ENCODE measurements around the gene KCNG2. TPM values are rescaled to one million over a fixed set of nuclear protein-coding genes. Genes with fewer than 3 reads are reported as not detected.

Gene KCNG2
- total and polyA plus RNA-seq, 2 donors (not counting 1 experiment from before 2014, with no cell fraction given), result not detected

- Histone ChIP-seq H3K27me3 (replicated peaks in 1 of 4; ENCODE audit: control extremely low read depth in 1 of 4, control insufficient read depth in 3 of 4, insufficient read depth in 4 of 4, low read length in 3 of 4) (no peaks in the 10 kb centered on the region), H3K79me2 (ENCODE audit: control insufficient read depth, insufficient read depth, low read length) (peaks cover 62% of the 10 kb centered on the region), H4K20me1 (ENCODE audit: control insufficient read depth, insufficient read depth, low read length, poor library complexity, severe bottlenecking) (peaks cover 70% of the 10 kb centered on the region), H3K4me2 (replicated peaks; ENCODE audit: low read depth, low read length, poor library complexity, severe bottlenecking) (no peak overlapping the region), H3K9me3 (ENCODE audit: control extremely low read depth in 1 of 3, control insufficient read depth in 2 of 3, insufficient read depth in 1 of 3, low read length in 2 of 3) (peaks cover 0 to 18% (median 0%) of the 10 kb centered on the region in 3 donors), H3K9ac (ENCODE audit: low read length) (no peak overlapping the region), H3K27ac (ENCODE audit: low read length in 2 of 2) (no peak overlapping the region), H2AFZ (ENCODE audit: insufficient read depth, low read depth, low read length, poor library complexity, severe bottlenecking) (no peak overlapping the region), H3K36me3 (replicated peaks in 1 of 2; ENCODE audit: control extremely low read depth in 1 of 2, control insufficient read depth in 1 of 2, extremely low read depth in 1 of 2, insufficient read depth in 2 of 2, low read length in 1 of 2) (peaks cover 2 to 31% of the 10 kb centered on the region in 2 experiments), H3K4me1 (ENCODE audit: control insufficient read depth in 2 of 2, insufficient read depth in 2 of 2, low read length in 2 of 2) (peaks cover 17 to 27% of the 10 kb centered on the region in 2 donors), H3K4me3 (ENCODE audit: control extremely low read depth in 1 of 5, extremely low read depth in 1 of 5, insufficient read depth in 1 of 5, low read depth in 2 of 5, low read length in 4 of 5) (no peak overlapping the region)
- H3K27ac Mint-ChIP-seq, result no peak overlapping the region
- TF ChIP-seq EZH2 (IDR thresholded peaks at IDR 0.05; ENCODE audit: borderline replicate concordance, insufficient read depth, low read depth, low read length, poor library complexity, severe bottlenecking) (no peak), CTCF (IDR thresholded peaks at IDR 0.05) (no peak)
- ChIA-PET CTCF (no interaction called here), POLR2A (no interaction called here)
- DNase-seq, result no peak
- ATAC-seq (ENCODE audit: low read depth), result no peak
- intact Hi-C loops (cut with micrococcal nuclease), result no loop called here
- no peak overlapping the region for H3K4me3 Mint-ChIP-seq
- peaks cover 34% of the 10 kb centered on the region for H3K4me1 Mint-ChIP-seq
- H3K27me3 Mint-ChIP-seq, result no peaks in the 10 kb centered on the region
- H3K9me3 Mint-ChIP-seq (ENCODE audit: insufficient read depth), result no peaks in the 10 kb centered on the region
- 97% methylated on average over 16 of the region's 24 CpGs for WGBS (ENCODE audit: insufficient coverage)
These were observed 118.9 kb downstream of the KCNG2 start for GRCh38 chr18:79916546-79917168.

- Histone ChIP-seq H3K4me2 (replicated peaks; ENCODE audit: low read depth, low read length, poor library complexity, severe bottlenecking) (no peak overlapping the region), H4K20me1 (ENCODE audit: control insufficient read depth, insufficient read depth, low read length, poor library complexity, severe bottlenecking) (peaks cover 70% of the 10 kb centered on the region), H3K79me2 (ENCODE audit: control insufficient read depth, insufficient read depth, low read length) (peaks cover 62% of the 10 kb centered on the region), H3K36me3 (replicated peaks in 1 of 2; ENCODE audit: control extremely low read depth in 1 of 2, control insufficient read depth in 1 of 2, extremely low read depth in 1 of 2, insufficient read depth in 2 of 2, low read length in 1 of 2) (peaks cover 2 to 33% of the 10 kb centered on the region in 2 experiments), H3K4me3 (ENCODE audit: control extremely low read depth in 1 of 5, extremely low read depth in 1 of 5, insufficient read depth in 1 of 5, low read depth in 2 of 5, low read length in 4 of 5) (no peak overlapping the region), H3K4me1 (ENCODE audit: control insufficient read depth in 2 of 2, insufficient read depth in 2 of 2, low read length in 2 of 2) (peaks cover 16 to 26% of the 10 kb centered on the region in 2 donors), H3K9me3 (ENCODE audit: control extremely low read depth in 1 of 3, control insufficient read depth in 2 of 3, insufficient read depth in 1 of 3, low read length in 2 of 3) (peaks cover 0 to 18% (median 0%) of the 10 kb centered on the region in 3 donors), H3K27ac (ENCODE audit: low read length in 2 of 2) (no peak overlapping the region), H3K9ac (ENCODE audit: low read length) (no peak overlapping the region), H2AFZ (ENCODE audit: insufficient read depth, low read depth, low read length, poor library complexity, severe bottlenecking) (no peak overlapping the region), H3K27me3 (replicated peaks in 1 of 4; ENCODE audit: control extremely low read depth in 1 of 4, control insufficient read depth in 3 of 4, insufficient read depth in 4 of 4, low read length in 3 of 4) (no peaks in the 10 kb centered on the region)
- Mint-ChIP-seq H3K4me1 (peaks cover 31% of the 10 kb centered on the region), H3K27me3 (no peaks in the 10 kb centered on the region), H3K9me3 (ENCODE audit: insufficient read depth) (no peaks in the 10 kb centered on the region), H3K4me3 (no peak overlapping the region), H3K27ac (no peak overlapping the region)
- 98% methylated on average over 28 of the region's 28 CpGs for WGBS (ENCODE audit: insufficient coverage)
- intact Hi-C loops (cut with micrococcal nuclease), result no loop called here
- ChIA-PET CTCF (no interaction called here), POLR2A (no interaction called here)
- ATAC-seq (ENCODE audit: low read depth) (no peak), DNase-seq (no peak)
- no peak for TF ChIP-seq CTCF (IDR thresholded peaks at IDR 0.05)
- no peak for TF ChIP-seq EZH2 (IDR thresholded peaks at IDR 0.05; ENCODE audit: borderline replicate concordance, insufficient read depth, low read depth, low read length, poor library complexity, severe bottlenecking)
These were observed 119.6 kb downstream of the KCNG2 start for GRCh38 chr18:79917169-79917852.
